HG02840 (cell line): ENCODE measurements around the gene C1orf159.
"Not testable (repeated sequence)": the region's sequence is repeated elsewhere in the genome, so short reads cannot be mapped to it uniquely, and the experiment has no call there.

Experiments
- ATAC-seq: cut with Tn5 transposase; IDR thresholded peaks from one replicate; pipeline ENCODE4 v1.9.1; 2021; ENCODE audit warnings: mild to moderate bottlenecking, moderate library complexity, moderate number of reproducible peaks; ENCODE audit not compliant: unreplicated experiment, low FRiP score

C1orf159 gene

GRCh38 chr1:1069711-1070676, 45.9 kb downstream of the C1orf159 start:
- ATAC-seq: peak; percentile 8

DNA sequence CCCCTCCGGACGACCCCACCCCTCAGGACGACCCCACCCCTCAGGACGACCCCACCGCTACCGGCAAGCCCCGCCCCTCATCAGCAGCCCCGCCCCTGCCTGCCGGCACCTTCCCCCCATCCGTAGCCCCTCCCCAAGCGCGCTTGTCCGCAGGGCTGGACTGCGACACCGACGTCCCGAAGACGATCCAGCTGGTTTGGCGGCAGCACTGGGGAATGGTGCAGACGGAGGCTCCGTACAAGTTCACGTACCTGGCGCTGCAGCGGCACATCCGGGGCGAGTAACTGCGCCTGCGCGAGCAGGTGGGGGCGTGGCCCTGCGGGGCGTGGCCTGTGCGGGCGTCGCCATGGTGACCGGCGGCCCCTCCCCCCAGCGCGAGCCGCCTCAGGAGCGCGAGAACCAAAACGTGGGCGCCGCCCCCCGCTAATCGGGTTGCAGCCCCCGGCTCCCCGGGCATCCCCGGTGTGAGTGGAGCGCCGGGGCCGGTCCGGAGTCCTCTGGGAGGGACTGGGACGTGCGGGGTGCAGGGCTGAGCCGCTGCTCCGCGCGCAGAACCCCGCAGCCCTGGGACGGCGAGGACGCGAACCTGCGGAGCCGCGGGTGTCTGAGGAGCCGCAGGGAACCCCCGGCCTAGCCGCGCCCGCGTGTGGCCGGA, 46.7 kb downstream of the C1orf159 start:
- peak; percentile 56 for ATAC-seq

DNA sequence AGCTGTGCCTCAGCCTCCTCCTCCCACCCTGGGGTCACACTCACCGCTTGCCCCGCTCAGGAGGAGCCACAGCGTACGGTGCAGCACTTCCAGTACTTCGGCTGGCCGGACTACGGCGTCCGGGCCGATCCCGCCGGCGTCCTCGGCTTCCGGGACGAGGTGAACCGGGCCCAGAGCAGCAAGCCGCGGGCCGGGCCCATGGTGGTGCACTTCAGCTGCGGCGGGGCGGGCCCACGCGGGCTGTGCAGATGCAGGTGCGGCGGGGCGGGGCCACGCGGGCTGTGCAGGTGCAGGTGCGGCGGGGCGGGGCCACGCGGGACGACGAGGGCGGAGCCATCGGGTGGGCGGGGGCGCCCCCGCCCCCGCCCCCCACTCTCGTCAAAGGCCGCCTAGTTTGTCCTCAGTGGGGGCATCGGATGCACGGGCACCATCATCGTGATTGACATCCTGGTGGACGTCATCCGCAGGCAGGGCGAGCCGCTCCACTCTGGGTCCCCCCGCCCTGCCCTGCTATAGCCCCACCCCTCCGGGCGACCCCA, 47.3 kb downstream of the C1orf159 start:
- ATAC-seq: no peak

GRCh38 chr1:1067860-1068516, 47.9 kb downstream of the C1orf159 start:
- ATAC-seq: no peak

DNA sequence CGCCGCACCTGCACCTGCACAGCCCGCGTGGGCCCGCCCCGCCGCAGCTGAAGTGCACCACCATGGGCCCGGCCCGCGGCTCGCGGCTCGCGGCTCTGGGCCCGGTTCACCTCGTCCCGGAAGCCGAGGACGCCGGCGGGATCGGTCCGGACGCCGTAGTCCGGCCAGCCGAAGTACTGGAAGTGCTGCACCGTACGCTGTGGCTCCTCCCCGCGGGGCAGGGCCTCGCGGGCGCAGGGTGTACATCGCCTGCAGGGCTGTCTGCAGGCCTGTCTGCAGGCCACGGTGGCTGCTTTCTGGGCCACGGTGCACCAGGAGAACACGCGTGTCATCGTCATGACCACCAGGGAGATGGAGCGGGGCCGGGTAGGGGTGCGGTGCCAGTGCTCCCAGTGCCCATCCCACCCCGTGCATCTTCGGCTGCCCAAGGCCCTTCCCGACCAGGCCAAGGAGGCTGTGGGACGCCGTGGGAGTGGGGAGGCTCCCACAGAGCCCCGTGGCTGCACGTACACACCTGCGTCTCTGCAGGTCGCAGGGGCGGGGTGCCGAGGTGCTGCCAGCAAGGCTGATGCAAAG, 48.5 kb downstream of the C1orf159 start:
- ATAC-seq: no peak

- no peak for ATAC-seq
Observed at GRCh38 chr1:1066403-1067283, 49.2 kb downstream of the C1orf159 start.

DNA sequence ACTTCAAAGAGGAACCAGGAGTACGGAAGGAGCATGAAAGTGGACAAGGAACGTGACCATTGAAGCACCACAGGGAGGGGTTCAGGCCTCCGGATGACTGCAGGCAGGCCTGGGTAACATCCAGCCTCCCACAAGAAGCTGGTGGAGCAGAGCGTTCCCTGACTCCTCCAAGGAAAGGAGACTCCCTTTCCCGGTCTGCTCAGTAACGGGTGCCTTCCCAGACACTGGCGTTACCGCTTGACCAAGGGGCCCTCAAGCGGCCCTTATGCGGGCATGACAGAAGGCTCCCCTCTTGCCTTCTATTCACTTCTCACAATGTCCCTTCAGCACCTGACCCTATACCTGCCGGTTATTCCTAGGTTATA, 50.0 kb downstream of the C1orf159 start:
- not testable (repeated sequence) for ATAC-seq

DNA sequence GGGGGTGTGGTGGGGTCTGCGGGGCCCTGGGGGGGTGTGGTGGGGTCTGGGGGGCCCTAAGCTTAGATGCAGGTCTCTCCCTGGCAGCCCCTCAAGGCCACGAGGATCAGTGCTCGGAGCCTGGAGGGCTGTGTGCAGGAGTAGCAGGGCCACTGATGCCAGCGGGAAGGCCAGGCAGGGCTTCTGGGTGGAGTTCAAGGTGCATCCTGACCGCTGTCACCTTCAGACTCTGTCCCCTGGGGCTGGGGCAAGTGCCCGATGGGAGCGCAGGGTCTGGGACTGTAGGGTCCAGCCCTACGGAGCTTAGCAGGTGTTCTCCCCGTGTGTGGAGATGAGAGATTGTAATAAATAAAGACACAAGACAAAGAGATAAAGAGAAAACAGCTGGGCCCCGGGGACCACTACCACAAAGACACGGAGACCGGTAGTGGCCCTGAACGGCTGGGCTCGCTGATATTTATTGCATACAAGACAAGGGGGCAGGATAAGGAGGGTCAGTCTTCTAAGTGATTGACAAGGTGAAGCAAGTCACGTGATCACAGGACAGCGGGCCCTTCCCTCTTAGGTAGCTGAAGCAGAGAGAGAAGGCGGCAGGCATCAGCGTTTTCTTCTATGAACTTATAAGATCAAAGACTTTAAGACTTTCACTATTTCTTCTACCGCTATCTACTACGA, 50.5 kb downstream of the C1orf159 start:
- ATAC-seq: no peak

- ATAC-seq: peak; percentile 38
Observed at GRCh38 chr1:1063945-1064831, 51.7 kb downstream of the C1orf159 start.

DNA sequence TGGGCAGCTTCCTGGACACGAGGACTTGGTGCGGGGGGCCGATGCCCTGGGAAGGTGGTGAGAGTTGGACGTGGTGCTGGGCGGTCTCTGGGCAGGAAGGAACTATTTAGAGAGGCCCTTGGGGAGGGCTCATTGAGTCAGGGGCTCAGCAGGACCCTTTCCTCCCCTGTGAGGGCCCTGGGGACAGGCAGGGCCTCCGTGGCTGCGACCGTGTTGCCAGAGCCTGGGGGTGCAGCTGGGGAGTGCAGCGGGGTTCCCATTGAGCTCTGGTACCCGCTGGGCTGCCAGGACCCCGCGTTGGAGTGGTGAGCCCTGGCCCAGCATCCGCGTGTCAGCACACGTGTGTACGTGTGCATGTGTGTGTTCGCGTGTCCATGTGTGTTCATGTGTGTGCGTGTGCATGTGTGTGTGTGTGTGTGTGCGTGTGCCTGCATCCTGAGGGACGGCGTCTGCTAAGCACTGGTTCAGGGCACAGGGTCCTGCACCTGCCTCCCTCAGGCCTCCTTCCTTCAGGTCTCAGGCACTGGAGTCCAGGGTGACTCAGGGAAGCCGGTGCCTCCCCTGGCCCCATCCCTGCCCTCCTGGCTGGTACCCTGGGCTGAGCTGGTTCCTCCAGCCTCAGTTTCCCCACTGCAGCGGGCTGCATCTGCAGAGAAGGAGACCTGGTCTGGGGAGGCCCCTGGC, 52.5 kb downstream of the C1orf159 start:
- ATAC-seq: no peak

DNA sequence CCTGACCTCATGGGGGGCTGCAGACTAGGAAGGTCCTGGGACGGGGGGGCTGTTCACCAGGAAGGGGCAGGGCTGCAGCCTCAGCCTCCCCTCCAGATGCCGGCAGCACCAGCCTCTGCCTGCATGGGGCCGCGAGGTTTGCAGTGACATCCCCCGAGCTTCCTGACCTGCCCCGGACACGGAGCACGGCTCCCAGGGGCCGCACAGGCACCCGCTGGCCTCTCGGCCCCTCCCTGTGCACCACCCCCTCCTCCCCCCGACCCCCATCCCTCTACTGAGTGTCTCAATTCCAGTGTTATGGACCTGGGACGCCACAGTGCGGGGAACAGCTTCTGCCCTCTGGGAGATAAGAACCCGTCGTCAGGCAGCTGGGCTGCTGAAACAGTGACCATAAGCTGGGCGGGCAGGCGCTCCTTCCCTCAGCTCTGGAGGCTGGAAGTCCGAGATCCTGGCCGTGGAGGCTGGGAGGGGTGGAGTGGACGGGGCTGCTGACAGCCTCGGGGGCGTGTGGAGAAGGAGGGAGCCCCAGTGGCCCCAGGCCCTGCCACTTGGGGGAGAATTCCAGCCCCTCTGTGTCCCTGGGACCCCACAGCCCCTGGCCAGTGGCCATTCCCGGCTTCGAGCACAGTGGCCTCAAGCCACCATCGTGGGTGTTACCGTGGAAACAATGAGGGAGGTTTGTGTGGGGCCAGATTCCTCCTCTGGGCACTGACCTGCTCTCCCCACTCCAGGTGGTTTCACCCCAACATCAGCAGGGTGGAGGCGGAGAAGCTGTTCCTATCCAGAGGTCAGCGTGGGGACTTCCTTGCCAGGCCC, 53.3 kb downstream of the C1orf159 start:
- ATAC-seq: no peak

DNA sequence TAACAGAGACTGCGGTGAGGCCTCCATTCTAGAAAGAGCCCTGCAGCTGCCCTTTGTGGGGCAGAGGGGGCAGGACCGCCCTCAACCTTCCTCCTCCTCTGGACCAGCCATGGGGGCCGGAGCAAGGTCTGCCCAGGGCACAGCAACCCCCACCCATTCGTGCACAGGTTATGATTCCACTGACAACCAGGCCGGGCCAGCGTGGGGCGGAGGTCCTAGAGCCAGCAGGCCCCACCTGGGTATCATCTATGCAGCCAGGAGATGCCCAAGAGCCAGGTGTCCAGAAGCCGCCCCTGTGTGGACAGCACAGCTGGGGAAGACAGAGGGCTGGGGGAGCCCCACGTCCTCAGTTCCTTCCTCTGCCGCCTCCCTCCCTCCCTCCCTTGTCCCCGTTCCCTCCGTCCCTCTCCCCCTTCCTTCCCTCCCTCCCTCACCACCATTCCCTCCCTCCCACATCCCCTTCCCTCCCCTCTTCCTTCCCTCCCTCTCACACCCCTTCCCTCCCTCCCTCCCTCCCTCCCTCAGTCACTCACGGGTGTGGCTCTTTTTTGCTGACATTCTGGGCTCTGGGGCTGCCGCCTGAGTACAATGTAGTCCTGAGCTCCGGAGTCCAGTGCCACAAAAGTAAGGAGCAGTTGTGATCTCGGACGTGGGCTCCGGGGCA, 54.1 kb downstream of the C1orf159 start:
- ATAC-seq: no peak

GRCh38 chr1:1060281-1061000, 55.4 kb downstream of the C1orf159 start:
- no peak for ATAC-seq

- peak; percentile 46 for ATAC-seq
Observed at GRCh38 chr1:1059494-1060280, 56.2 kb downstream of the C1orf159 start.
